Activated CD4-positive, alpha-beta T cell treated with anti-CD3 and anti-CD28 coated beads, Interleukin-2, amount 10 ng/mL, durations not matched to agents 7 days and 5 days (primary cell): ENCODE results near the gene CHD9. TPM values are rescaled to one million over a fixed set of nuclear protein-coding genes. Genes with fewer than 3 reads are reported as not detected.
A peak's percentile ranks its signal among the peaks of the same experiment; 100 is the strongest.

Experiments
- CTCF ChIA-PET: fragments of 350-600 bp; sonication (Branson Sonifier 250); formaldehyde crosslinking; loops from one replicate; lab custom pipeline; 2021; ENCODE audit warnings: antibody characterized with exemption; lab: Charles Lee
- POLR2A ChIA-PET: fragments of 350-600 bp; sonication (Branson Sonifier 250); formaldehyde crosslinking; loops from one replicate; lab custom pipeline; 2021; ENCODE audit warnings: antibody characterized with exemption; lab: Charles Lee
- DNase-seq: peaks from one replicate; pipeline ENCODE4 v3.0.0-alpha.2; 2020
- H3K27ac Mint-ChIP-seq: one replicate; pipeline ENCODE4 v1.8.0; 2021; ENCODE audit warnings: mild to moderate bottlenecking, moderate library complexity, mixed read lengths
- H3K27me3 Mint-ChIP-seq: one replicate; pipeline ENCODE4 v1.8.0; 2021; ENCODE audit warnings: mixed read lengths
- H3K36me3 Mint-ChIP-seq: one replicate; pipeline ENCODE4 v1.8.0; 2021; ENCODE audit warnings: low read depth, mixed read lengths
- H3K4me1 Mint-ChIP-seq: one replicate; pipeline ENCODE4 v1.8.0; 2021; ENCODE audit warnings: mixed read lengths
- H3K4me3 Mint-ChIP-seq: one replicate; pipeline ENCODE4 v1.8.0; 2021; ENCODE audit warnings: mild to moderate bottlenecking, moderate library complexity, mixed read lengths
- H3K9me3 Mint-ChIP-seq: one replicate; pipeline ENCODE4 v1.8.0; 2021; ENCODE audit warnings: mixed read lengths
- total RNA-seq, 2 experiments: library from RNA; stranded (reverse); gene quantifications; one replicate each; pipeline ENCODE4 v1.2.3, GENCODE V29; 2021

The CHD9 gene
- total RNA-seq, 2 experiments from 2014 or later, result 20.5 to 23.9 TPM

DNA sequence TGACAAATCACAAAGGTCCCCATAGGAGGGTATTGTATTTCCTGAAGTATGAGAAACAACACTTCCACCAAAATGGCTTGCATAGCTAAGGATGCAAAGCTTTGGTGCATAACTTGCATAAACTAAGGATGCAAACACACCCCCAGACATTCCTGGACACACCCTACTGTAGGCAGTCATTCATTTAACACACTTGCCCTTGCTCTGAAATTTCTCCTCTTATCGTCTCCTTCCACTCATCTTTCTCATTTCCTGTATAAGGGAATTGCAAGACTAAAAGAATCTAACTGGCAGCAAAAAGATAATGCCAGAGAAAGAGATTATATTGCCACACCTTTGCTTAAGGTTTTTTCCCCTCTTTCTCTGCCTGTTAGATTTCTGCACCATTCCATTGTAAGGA lies 28.3 kb downstream of the CHD9 start:
- no peak overlapping the region for H3K27ac Mint-ChIP-seq
- CTCF ChIA-PET, result no interaction called here

DNA sequence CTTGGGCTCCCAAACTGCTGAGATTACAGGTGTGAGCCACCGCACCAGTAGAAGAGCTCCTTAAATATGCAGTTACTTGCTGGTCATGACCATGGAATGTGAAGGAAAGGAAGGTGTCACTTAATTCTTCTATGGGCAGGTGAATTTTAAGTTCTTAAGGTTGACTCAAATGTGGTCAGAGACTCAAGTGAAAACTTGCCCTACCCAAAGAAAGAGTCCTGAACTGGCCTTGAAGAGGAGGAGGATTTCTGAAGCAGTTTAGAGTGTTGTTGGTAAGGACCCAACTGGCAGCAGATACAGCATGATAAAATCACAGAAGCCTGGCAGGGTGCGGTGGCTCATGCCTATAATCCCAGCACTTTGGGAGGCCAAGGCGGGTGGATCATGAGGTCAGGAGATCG lies 29.4 kb downstream of the CHD9 start:
- ChIA-PET CTCF (interaction anchor here (0.5 kb wide), 1 partner anchor 123 kb away, joined by 3 read pairs; no protein-coding TSS in a partner anchor), POLR2A (no interaction called here)
- no peak overlapping the region for H3K4me3 Mint-ChIP-seq
- no peaks in the 10 kb centered on the region for H3K27me3 Mint-ChIP-seq
- no peak overlapping the region for H3K27ac Mint-ChIP-seq
- no peak for DNase-seq
- no peaks in the 10 kb centered on the region for H3K9me3 Mint-ChIP-seq
- no peaks in the 10 kb centered on the region for H3K36me3 Mint-ChIP-seq
- no peaks in the 10 kb centered on the region for H3K4me1 Mint-ChIP-seq

More for the DNA sequence above, 28.3 kb downstream of the CHD9 start:
- POLR2A ChIA-PET, result no interaction called here
- no peaks in the 10 kb centered on the region for H3K4me1 Mint-ChIP-seq
- no peaks in the 10 kb centered on the region for H3K27me3 Mint-ChIP-seq
- no peak for DNase-seq
- no peaks in the 10 kb centered on the region for H3K36me3 Mint-ChIP-seq
- no peaks in the 10 kb centered on the region for H3K9me3 Mint-ChIP-seq
- no peak overlapping the region for H3K4me3 Mint-ChIP-seq

DNA sequence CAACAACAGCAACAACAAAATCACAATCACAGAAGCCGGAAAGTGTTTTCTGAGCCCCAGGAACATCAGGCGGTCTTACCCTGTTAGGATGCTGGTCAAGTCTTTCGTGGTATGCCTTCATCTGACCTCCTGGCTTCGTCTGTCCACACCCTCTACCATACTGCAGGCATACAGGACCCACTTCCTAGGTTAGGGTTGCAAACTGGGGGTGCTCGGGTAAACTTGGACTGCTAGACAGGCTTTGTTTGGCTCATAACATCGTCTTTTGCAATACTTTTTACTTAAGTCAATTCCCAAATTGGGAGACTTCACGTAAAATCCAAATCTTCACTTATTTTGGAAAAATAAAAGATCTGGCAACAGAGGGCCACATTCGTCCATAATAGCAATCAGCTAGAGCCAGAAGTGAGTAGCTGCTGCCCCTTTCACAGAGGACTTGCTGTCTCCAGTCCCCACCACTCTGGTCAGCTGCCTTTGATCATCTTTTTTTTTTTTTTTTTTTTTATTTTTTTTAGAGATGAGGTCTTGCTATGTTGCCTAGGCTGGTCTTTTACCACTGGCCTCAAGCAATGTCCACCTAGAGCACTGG lies 30.0 kb downstream of the CHD9 start:
- H3K27ac Mint-ChIP-seq, result no peak overlapping the region
- H3K36me3 Mint-ChIP-seq, result no peaks in the 10 kb centered on the region
- DNase-seq, result no peak
- H3K9me3 Mint-ChIP-seq, result no peaks in the 10 kb centered on the region
- ChIA-PET POLR2A (no interaction called here), CTCF (no interaction called here)
- no peaks in the 10 kb centered on the region for H3K4me1 Mint-ChIP-seq
- no peak overlapping the region for H3K4me3 Mint-ChIP-seq
- no peaks in the 10 kb centered on the region for H3K27me3 Mint-ChIP-seq

DNA sequence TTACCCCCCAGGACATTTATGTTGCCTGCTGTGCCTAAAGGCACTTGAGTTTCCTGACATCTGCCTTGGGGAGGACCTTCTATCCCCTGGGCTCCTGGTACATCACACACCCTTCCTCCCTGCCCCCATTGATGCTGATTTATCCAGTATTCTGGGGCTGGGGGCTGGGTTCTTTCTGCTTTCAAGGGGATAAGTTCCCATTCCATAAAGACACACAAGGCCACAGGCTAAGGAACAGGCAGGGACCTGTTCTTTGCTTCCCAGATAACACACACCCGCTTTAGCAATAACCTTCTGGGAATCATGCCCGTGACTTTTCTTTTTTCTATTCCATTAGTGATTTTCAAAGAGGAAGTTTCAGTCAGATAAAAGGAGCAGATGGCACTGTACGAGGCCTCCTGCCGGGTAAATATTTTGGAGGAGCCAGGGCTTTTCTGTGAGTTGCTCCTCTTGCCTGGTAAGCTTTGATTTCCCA lies 30.6 kb downstream of the CHD9 start:
- Mint-ChIP-seq H3K27ac (no peak overlapping the region), H3K4me3 (no peak overlapping the region), H3K9me3 (no peaks in the 10 kb centered on the region), H3K4me1 (peaks cover 5% of the 10 kb centered on the region), H3K27me3 (no peaks in the 10 kb centered on the region), H3K36me3 (no peaks in the 10 kb centered on the region)
- POLR2A ChIA-PET, result no interaction called here
- CTCF ChIA-PET, result interaction anchor here (0.6 to 1.2 kb wide), 3 partner anchors 10 to 211 kb away, joined by 3 to 5 read pairs (median 5); no protein-coding TSS in a partner anchor
- no peak for DNase-seq

DNA sequence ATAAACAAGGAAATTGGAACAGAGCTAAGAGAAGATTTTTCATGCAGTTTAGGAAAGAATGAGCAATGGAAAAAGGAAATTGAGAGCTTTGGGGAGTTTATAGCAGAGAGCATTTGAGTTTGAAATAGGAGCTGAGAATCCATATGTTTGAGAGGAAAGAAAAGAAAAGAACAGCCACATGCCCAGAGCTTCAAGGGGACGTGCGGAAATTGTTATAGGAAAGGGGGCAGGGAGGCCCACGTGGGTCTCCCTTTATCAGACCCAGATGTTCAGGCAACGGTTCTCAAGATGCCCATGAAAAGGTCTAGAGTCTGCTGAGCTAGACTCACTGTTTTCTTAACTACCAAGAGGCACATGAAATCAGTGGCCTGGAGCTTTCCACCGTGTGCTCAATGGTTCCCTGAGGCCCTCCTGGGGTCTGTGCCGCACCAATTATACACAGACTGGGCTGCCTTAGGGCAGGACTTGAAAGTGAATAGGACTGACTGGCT lies 31.2 kb downstream of the CHD9 start:
- CTCF ChIA-PET, result interaction anchor here (0.6 to 1.2 kb wide), 3 partner anchors 10 to 211 kb away, joined by 3 to 5 read pairs (median 5); no protein-coding TSS in a partner anchor
- H3K9me3 Mint-ChIP-seq, result no peaks in the 10 kb centered on the region

DNA sequence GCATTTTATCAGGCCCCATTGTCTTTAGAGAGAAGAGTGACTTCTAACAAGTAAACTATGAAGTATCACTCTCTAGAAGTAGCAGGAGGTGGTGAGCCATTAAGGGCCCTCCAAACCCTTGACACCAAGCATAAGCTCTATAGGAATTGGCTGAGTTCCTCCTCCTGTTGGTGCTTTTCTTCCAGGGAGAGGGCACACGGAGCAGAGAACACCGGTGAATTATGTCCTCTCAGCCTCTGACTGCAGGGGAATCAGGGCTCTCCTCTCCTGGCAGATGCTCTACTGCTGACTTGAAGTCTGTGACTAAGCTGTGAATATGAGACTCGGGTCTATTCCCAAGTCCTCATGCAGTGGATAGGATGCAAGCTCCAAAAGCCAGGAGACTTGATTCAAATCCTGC lies 32.3 kb downstream of the CHD9 start:
- Mint-ChIP-seq H3K4me3 (no peak overlapping the region), H3K27me3 (no peaks in the 10 kb centered on the region), H3K36me3 (peaks cover 1% of the 10 kb centered on the region), H3K4me1 (peaks cover 19% of the 10 kb centered on the region), H3K27ac (no peak overlapping the region), H3K9me3 (no peaks in the 10 kb centered on the region)
- POLR2A ChIA-PET, result no interaction called here
- DNase-seq, result no peak
- CTCF ChIA-PET, result interaction anchor here (0.6 to 1.2 kb wide), 2 partner anchors 12 to 70 kb away, joined by 3 to 4 read pairs; no protein-coding TSS in a partner anchor

More for the DNA sequence above, 31.2 kb downstream of the CHD9 start:
- H3K4me3 Mint-ChIP-seq, result no peak overlapping the region
- H3K27ac Mint-ChIP-seq, result no peak overlapping the region
- no peaks in the 10 kb centered on the region for H3K27me3 Mint-ChIP-seq
- no peaks in the 10 kb centered on the region for H3K36me3 Mint-ChIP-seq
- H3K4me1 Mint-ChIP-seq, result peaks cover 11% of the 10 kb centered on the region
- POLR2A ChIA-PET, result no interaction called here
- DNase-seq, result no peak

DNA sequence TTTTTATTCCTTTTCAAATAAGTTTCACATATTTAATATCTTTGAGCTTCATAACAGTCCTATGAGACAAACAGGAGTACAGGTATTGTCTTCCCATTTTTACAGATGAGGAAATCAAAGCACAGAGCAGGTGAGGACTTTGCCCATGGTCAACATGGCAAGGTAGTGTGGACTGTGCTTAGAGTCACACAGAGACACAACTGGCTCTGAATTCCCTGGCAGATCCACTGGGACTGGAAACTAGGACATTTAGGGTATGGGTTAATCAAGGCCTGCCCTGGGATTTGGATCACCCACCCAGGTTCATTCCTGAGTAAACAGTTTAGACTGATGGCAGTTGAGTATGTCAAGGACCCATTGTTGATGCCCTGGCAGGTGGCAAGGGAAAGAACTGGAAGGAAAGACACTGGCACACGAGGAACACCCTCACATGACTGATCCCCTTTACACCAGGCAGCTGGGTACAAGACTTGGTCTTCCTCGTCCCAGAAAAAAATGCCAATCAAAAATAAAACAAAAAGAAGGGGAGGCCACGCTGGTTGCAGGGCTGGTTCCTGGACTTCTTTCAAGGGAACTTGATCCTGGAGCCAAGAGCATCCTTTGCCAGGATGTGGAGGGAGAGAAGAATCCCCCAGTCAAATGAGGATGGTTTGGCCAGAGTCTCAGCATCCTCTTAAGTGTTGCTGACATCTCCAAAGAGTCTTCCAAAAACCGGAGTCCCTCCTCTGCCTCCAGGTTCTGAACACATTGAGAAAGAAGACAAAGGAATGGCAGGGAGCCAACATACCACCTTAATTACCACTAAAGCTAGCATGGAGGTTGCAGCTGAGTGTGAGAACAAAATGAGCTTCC lies 34.9 kb downstream of the CHD9 start:
- DNase-seq, result no peak
- ChIA-PET CTCF (interaction anchor here (0.6 to 1.1 kb wide), 2 partner anchors 10 to 221 kb away, joined by 3 read pairs; no protein-coding TSS in a partner anchor), POLR2A (no interaction called here)
- Mint-ChIP-seq H3K4me3 (no peak overlapping the region), H3K27ac (no peak overlapping the region), H3K36me3 (peaks cover 1% of the 10 kb centered on the region), H3K4me1 (peaks cover 36% of the 10 kb centered on the region), H3K9me3 (no peaks in the 10 kb centered on the region), H3K27me3 (no peaks in the 10 kb centered on the region)

DNA sequence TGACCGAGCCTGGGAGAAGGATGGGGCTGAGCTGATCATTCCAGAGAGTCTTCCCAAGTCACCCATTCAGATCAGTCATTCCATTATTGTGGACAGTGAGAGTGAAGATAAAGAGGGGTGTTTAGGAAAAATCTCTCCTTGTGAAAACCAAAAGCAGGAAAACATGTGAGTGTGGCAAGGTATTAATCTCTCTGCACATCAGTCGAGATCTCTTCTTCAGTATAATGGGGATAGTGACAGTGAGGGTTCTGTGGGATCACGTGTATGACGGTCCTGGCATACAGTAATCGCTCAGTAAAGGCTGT lies 35.4 kb downstream of the CHD9 start:
- no peak overlapping the region for H3K4me3 Mint-ChIP-seq
- H3K9me3 Mint-ChIP-seq, result no peaks in the 10 kb centered on the region
- H3K27me3 Mint-ChIP-seq, result no peaks in the 10 kb centered on the region
- POLR2A ChIA-PET, result no interaction called here
- H3K27ac Mint-ChIP-seq, result no peak overlapping the region
- no peak for DNase-seq
- CTCF ChIA-PET, result interaction anchor here (1.1 kb wide), 1 partner anchor 9 kb away, joined by 3 read pairs; no protein-coding TSS in a partner anchor
- H3K36me3 Mint-ChIP-seq, result peaks cover 1% of the 10 kb centered on the region
- peaks cover 40% of the 10 kb centered on the region for H3K4me1 Mint-ChIP-seq

DNA sequence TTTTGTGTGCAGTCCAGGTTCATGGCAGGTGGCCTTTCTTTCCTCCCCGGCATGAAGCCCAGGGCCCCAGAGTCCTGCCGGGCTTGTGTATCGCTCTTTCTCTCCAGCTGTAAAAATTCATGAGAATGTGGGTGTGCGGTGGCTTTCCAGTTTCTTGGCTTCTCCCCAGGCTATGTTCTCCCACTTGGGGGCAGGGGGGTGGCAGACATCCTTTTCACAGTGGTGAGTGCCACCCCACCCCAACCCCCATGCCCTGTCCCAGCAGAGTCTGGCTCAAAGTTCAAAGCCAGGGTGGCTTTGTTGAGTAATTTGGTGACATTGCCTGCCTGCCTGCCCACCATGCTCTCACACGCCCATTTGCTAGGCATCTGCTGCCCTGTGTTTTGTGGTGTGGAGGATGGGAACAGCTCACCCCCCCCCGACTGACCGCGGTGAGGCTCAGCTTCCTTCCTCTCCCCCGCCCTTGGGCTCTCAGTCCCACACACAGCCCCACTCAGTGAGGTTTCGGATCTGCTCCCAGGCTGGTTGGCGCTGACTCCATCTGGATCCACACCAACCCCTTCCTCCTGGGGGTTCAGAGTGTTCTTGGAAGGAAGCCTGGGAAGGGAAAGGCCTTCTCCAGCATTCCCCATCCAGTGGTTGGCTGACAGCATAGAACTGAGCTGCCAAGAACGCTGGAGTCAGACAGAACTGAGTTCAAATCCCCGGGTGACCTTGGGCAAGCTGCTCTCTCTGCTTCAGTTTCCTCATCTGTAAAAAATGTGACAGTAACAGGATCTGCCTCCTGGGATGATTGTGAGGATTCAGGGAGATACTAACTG lies 36.0 kb downstream of the CHD9 start:
- peaks cover 40% of the 10 kb centered on the region for H3K4me1 Mint-ChIP-seq
- peak overlapping the region; percentile 62 for H3K27ac Mint-ChIP-seq
- DNase-seq, result no peak
- H3K27me3 Mint-ChIP-seq, result no peaks in the 10 kb centered on the region
- H3K4me3 Mint-ChIP-seq, result no peak overlapping the region
- CTCF ChIA-PET, result interaction anchor here (1.1 kb wide), 1 partner anchor 9 kb away, joined by 3 read pairs; no protein-coding TSS in a partner anchor
- POLR2A ChIA-PET, result no interaction called here
- no peaks in the 10 kb centered on the region for H3K9me3 Mint-ChIP-seq
- H3K36me3 Mint-ChIP-seq, result peaks cover 1% of the 10 kb centered on the region

DNA sequence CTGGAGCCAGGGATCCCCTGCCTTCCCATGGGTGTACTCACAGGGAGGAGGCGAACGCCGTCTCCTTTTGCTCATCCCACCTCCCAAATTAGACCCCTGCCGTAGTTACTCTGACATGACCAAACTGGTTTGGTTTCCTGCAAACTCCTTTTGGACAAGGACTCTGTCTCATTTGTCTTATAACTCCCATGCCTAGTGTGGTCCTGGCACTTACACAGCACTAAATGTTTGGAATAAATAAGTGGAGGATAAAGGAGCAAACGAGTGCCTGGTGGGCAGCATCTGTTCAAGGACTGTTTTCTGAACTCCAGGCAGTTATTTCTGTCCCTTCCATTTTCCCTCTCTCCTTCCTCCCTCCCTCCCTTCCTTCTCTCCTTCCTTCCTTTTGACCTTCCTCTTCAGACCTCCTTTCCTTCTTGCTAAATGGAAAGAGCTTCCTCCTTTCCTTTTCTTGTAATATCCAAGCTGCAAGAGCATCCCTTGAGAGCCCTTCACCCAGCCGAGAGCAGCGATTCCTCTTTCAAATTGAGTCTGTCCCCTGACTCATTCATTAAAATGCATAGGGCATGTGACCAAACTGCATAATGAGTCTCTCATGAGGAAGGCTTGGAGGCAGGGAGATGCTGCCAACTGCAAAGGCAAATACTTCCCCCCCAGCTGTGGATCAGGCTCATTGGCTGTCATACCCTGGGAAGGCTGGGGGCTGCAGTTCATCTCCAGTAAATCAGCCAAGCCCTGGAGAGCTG lies 36.8 kb downstream of the CHD9 start:
- Mint-ChIP-seq H3K27ac (peak overlapping the region; percentile 55), H3K36me3 (peaks cover 1% of the 10 kb centered on the region), H3K9me3 (no peaks in the 10 kb centered on the region), H3K4me3 (no peak overlapping the region), H3K4me1 (peaks cover 40% of the 10 kb centered on the region), H3K27me3 (no peaks in the 10 kb centered on the region)
- ChIA-PET POLR2A (no interaction called here), CTCF (no interaction called here)
- DNase-seq, result no peak

DNA sequence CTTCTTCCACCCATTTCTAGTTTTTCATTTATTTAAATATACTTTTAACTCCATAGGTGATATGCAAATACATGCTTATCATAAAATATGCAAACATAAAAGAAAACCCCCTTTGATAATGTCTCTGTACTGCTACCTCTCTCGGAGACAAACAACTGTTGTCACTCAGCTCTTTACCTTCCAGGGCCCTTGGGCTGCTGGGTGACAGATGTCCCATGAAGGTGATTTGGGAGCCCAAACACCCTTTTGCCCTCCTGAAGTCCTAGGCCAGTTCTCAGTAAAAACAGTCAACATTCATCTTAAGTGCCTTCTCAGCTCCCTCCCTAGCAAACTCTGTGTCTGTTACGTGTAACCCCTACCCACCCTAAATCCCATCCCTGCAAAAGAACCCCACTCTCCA lies 37.5 kb downstream of the CHD9 start:
- no peaks in the 10 kb centered on the region for H3K27me3 Mint-ChIP-seq
- no peak overlapping the region for H3K27ac Mint-ChIP-seq
- no peaks in the 10 kb centered on the region for H3K9me3 Mint-ChIP-seq
- H3K36me3 Mint-ChIP-seq, result peaks cover 1% of the 10 kb centered on the region
- no peak overlapping the region for H3K4me3 Mint-ChIP-seq
- H3K4me1 Mint-ChIP-seq, result peaks cover 41% of the 10 kb centered on the region
- no peak for DNase-seq
- ChIA-PET POLR2A (no interaction called here), CTCF (no interaction called here)

DNA sequence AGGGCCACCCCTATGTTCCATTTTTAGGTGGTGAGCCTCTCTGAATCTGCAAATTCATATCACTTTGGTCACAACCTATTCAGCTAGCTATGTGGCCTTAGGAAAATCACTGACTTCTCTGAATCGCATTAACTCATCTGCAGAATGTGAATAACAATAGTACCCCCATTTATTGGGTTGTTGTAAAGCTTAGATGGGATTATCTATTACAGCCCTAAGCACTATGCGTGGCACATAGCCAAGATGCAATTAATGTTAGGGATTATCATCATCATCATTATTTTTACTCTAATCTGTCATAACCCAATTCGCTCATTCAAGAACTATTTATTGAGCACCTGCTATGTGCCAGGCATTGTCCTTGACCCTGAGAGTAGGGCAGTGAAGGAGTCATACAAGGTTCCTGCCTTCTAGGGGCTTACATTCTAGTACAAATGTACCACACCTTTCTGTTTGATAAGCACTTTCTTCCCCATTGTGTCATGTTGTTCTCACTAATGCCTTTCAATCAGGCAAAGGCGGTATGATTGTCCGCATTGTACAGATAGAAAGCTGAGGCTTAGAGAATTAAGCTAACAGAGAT lies 38.5 kb downstream of the CHD9 start:
- Mint-ChIP-seq H3K27ac (no peak overlapping the region), H3K27me3 (no peaks in the 10 kb centered on the region), H3K9me3 (no peaks in the 10 kb centered on the region), H3K4me1 (peaks cover 44% of the 10 kb centered on the region), H3K4me3 (no peak overlapping the region), H3K36me3 (peaks cover 1% of the 10 kb centered on the region)
- DNase-seq, result no peak
- ChIA-PET CTCF (no interaction called here), POLR2A (no interaction called here)
